SK-MEL-5 (cell line): ENCODE data around the gene MMP12. TPM values are rescaled to one million over a fixed set of nuclear protein-coding genes. Genes with fewer than 3 reads are reported as not detected.

Experiments
- DNase-seq: peaks from one replicate; pipeline ENCODE4 v3.0.0-alpha.2; 2016; ENCODE audit warnings: low read depth, low spot score
- in situ Hi-C: cut with HindIII; loops from 2 replicates; pipeline ENCODE4 v1.10.0; 2016; ENCODE audit warnings: low sequenced_read_pairs, high pct_unique_total_duplicates, low pct_unique_long_range_greater_than_20kb
- total RNA-seq: library from RNA; depleted of rRNA; stranded (reverse); fragments of >200 nt; shearing (Covaris generic); gene quantifications from 2 replicates; pipeline ENCODE4 v1.2.3, GENCODE V29; 2014

MMP12 gene
- total RNA-seq, 1 experiment from 2014 or later = not detected

- DNase-seq = no peak
- in situ Hi-C loops = no loop called here
Measured at GRCh38 chr11:102868339-102868738, 6.4 kb downstream of the MMP12 start.

- no peak for DNase-seq
Measured at GRCh38 chr11:102864724-102865123, 10.1 kb downstream of the MMP12 start.

DNA sequence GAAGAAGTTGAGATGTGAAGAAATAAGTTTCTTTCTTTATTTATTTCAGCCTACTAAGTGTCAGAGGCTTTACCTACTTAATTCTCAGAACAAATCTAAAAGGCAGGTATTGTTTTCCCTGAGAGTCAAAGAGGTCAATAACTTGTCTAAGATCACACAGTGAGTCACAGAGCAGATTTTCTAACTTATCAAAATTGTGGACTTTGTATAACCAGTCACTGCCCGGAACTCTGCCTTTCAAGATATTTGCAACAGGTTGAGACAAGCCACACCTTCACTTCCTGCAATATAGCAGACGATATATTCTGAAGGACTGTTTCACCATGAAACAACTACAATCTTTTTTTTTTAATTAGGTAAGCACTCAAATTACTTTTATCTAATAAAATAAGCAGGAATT lies 20.8 kb downstream of the MMP12 start:
- DNase-seq = no peak
- in situ Hi-C loops = no loop called here

More at GRCh38 chr11:102864724-102865123, 10.1 kb downstream of the MMP12 start:
- in situ Hi-C loops = no loop called here

DNA sequence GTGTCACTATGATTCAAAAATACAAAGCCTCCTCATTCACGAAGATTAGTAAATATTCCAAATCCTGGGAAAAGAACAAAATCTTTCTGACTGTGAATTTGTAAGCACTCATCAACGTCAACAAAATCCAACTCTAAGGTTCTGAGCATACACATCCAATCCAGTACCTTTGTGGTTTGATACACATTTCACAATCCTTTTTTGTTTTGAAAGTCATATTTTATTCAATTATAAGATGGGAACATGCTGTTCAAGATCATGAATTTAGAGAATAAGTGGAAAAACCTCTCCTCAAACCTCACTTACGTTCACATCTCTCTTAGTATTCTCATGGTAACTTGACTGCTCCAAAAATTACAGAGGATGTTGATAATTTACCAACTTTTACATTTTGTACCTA lies 21.7 kb downstream of the MMP12 start:
- DNase-seq = no peak
- in situ Hi-C loops = no loop called here

GRCh38 chr11:102850973-102851745 lies 23.6 kb downstream of the MMP12 start:
- no peak for DNase-seq
- in situ Hi-C loops = no loop called here

- in situ Hi-C loops = no loop called here
- DNase-seq = no peak
Measured at GRCh38 chr11:102849311-102849710, 25.5 kb downstream of the MMP12 start.

GRCh38 chr11:102846292-102846691 lies 28.5 kb downstream of the MMP12 start:
- DNase-seq = no peak

GRCh38 chr11:102843489-102843888 lies 31.3 kb downstream of the MMP12 start, which contains the start of gene MMP3:
Gene MMP3 (minus strand): TSS chr11:102843609. CDS start chr11:102843546, 63 bp downstream.
- no peak for DNase-seq

More at GRCh38 chr11:102846292-102846691, 28.5 kb downstream of the MMP12 start:
- in situ Hi-C loops = no loop called here

DNA sequence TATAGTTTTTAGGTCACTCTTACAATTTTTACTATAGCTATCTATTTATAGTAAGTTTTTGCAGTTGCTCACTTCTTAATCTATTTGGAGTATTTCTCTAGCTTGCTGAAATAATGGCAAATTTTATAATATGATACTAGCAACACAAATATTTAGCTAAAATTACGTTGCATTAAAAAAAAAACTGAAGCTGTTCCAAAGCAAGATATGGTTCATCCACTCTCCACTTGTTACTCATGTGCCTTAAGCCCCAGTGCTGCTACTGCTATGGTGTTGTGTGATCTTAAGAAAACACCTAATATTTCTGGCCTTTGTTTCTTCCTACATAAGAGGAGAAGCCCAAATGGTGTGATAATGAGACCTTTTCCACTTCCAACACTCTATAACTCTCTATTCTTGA lies 31.9 kb downstream of the MMP12 start:
- in situ Hi-C loops = no loop called here
- DNase-seq = no peak

More at GRCh38 chr11:102843489-102843888, 31.3 kb downstream of the MMP12 start, which contains the start of gene MMP3:
- in situ Hi-C loops = no loop called here

DNA sequence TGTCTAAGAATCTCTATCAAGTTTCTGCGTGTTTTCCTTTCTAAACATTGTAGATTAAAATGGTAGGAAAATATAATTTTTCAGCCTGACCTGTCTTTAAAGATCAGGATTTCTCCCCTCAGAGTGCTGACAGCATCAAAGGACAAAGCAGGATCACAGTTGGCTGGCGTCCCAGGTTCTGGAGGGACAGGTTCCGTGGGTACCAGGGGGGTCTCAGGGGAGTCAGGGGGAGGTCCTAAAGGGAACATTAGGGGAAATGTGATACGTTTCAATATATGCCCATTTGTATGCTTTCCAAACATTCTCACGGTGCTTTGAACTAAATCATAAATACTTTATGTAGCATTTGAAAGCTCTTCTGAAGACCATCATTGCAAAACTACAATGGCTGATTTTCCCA lies 34.8 kb downstream of the MMP12 start:
- no peak for DNase-seq
- in situ Hi-C loops = no loop called here

- in situ Hi-C loops = no loop called here
- DNase-seq = no peak
Measured at GRCh38 chr11:102837646-102838045, 37.1 kb downstream of the MMP12 start.

DNA sequence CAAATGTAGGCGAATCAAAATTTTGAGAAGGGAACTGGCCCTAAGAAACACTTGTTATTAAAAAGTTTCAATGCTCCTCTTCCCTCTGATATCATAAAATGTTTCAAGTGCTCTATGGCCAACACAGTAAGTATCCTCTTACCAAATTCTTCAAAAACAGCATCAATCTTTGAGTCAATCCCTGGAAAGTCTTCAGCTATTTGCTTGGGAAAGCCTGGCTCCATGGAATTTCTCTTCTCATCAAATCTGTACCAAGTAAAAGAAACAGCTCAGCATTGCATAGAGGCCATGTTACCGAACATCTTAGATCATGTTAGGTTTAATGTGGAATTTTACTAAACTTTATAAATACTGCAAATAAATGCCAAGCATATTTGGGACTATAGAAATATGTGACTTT lies 37.6 kb downstream of the MMP12 start:
- in situ Hi-C loops = no loop called here
- DNase-seq = no peak

DNA sequence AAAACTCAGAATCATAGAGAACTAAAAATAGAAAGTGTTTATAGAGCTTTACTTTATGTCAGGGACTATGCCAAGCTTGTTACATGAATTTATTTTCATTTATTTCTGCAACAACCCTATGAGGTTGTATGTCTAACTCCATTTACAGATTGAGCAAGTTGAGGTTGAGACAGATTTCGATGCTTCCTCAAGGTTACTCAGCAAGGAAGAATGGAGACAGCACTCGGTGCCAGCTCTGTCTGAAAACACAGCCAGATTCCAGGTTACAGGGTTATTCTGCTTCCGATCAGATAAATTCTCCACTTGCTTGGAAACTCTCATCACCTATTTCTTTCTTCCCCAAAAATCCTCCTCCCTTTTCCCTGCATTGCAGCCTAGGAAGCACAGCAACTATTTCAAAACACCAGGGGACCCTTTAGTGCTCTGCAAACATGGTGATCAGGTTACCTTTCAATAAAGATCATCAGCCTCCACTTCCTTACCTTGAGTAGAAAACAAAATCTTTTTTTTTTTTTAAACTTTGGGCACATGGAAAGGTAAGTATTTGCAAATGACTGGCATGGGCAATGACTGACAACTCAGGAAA lies 38.4 kb downstream of the MMP12 start:
- no peak for DNase-seq
- in situ Hi-C loops = no loop called here

DNA sequence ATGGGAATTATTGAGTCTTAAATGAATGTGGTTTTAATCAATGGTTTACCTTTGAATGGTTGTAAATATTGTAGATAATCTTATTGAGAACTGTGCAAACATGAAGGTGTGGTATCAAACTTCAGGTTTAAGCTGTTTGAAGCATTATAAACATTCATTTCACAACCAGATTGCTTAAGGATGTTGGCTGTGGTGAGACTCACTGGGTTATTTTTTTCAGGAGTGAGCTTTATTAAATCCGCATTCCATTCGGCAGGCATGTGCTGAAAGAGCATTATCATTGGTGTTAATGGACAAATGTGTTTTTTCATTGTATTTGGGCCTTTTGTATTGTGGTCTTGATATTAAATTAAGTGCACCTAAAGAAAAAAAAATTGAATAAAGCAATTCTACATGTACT lies 41.1 kb downstream of the MMP12 start:
- DNase-seq = no peak
- in situ Hi-C loops = no loop called here

DNA sequence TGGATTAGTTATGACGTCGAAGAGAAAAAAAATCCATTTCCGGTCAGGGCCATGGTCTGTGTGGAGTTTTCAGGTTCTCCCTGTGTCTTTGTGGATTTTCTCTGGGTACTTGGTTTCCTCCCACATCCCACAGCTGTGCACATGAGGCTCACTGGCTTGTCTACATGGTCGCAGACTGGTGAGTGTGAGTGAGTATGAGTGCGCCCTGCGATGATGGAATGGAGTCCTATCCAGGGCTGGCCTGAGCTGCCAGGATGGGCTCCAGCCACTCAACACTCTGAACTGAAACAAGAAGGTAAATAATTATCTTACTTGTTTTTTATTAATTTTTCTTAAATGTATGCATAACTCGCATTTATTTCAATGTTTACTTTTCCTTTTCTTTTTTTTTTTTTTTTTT lies 42.2 kb downstream of the MMP12 start:
- no peak for DNase-seq
- in situ Hi-C loops = no loop called here

DNA sequence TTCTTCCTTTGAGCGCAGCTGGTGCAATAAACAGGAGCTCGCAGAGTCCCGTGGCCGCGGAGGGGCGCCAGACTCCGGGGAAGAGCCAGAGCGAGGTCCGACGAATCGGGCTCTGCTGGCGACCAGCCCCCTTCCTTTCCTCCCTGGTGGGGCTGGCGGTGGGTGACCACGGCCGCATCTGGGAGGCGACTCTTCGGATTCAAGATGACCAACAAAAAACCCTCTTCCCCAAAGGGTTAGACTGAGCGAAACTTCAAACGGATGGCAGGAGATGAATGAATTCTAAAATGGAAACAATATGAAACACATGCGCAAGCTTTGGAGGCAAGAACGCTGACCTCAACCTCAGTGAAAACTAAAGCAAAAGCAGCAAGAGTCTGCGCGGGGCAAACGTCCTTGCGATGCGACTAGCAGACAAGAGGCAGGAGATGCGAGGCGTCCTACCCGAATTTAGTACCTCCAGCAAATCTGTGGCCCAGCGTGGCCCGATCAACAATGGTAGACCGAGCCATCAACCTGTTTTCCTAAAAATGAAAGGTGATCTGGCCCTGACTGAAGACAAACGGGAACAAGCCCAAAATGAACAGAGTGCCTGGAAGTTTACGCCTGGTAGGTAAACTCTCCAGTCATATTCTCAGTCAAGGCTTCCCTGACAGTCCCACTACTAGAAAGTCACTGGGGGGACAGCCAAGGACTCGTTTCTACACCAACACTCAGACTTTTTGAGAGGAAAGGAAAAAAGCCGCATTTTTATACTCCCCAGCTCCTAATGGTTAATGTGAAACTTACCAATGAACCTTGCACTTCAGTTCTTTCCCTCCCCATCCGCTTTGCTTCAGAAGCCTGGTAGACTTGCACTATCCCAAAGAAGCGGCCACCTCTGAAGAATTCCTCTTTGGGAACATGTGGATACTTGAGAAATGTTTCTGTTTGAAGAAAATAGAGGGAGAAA lies 43.0 kb downstream of the MMP12 start:
- in situ Hi-C loops = no loop called here

DNA sequence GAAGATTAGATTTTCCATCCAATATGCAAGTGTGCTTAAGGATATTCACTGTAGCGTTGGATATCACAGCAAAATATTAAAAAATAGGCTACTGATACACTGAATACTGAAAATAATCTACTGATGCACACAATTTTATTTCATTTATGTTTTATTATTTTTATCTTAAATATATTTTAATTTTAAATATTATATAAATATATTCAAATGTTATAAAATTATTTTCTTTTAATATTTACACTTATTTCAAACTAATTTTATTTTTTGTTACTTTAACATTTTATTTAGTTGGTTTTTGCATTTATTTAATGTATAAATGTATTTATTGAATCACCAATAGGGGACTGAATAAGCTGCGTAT lies 43.7 kb downstream of the MMP12 start:
- in situ Hi-C loops = no loop called here
- DNase-seq = no peak

More for the DNA sequence above, 43.0 kb downstream of the MMP12 start:
- DNase-seq = peak; percentile 47
